GM23248 (cell line): ENCODE data around the gene APH1A. TPM values are rescaled to one million over a fixed set of nuclear protein-coding genes. Genes with fewer than 3 reads are reported as not detected.

Experiments used
- DNase-seq: peaks from one replicate; pipeline ENCODE4 v3.0.0-alpha.2; 2015
- H2AFZ ChIP-seq: fragments of 200-600 bp; sonication (generic); 2 replicates; pipeline ENCODE4 v1.6.1; 2016; ENCODE audit warnings: antibody characterized with exemption
- H3F3A ChIP-seq: fragments of 200-600 bp; sonication (generic); 2 replicates; pipeline ENCODE4 v1.6.1; 2016; ENCODE audit warnings: mild to moderate bottlenecking, antibody characterized with exemption, mixed run types; ENCODE audit not compliant: insufficient read depth
- H3K27ac ChIP-seq: fragments of 200-600 bp; sonication (generic); 2 replicates; pipeline ENCODE4 v1.5.1; 2016; ENCODE audit warnings: mild to moderate bottlenecking
- H3K27me3 ChIP-seq: fragments of 200-600 bp; sonication (generic); replicated peaks from 2 replicates; pipeline ENCODE4 v1.6.1; 2016; ENCODE audit warnings: mild to moderate bottlenecking; ENCODE audit not compliant: insufficient read depth
- H3K36me3 ChIP-seq: fragments of 200-600 bp; sonication (generic); 2 replicates; pipeline ENCODE4 v1.6.1; 2016; ENCODE audit warnings: low read depth, mild to moderate bottlenecking
- H3K4me1 ChIP-seq: fragments of 200-600 bp; sonication (generic); 2 replicates; pipeline ENCODE4 v1.6.1; 2016; ENCODE audit warnings: mild to moderate bottlenecking; ENCODE audit not compliant: insufficient read depth
- H3K4me2 ChIP-seq: fragments of 200-600 bp; sonication (generic); one replicate; pipeline ENCODE4 v1.6.1; 2016; ENCODE audit warnings: mild to moderate bottlenecking; ENCODE audit not compliant: unreplicated experiment
- H3K4me3 ChIP-seq: fragments of 200-600 bp; sonication (generic); 2 replicates; pipeline ENCODE4 v1.5.1; 2016; ENCODE audit warnings: mild to moderate bottlenecking
- H3K79me2 ChIP-seq: fragments of 200-600 bp; sonication (generic); 2 replicates; pipeline ENCODE4 v1.6.1; 2016; ENCODE audit warnings: mild to moderate bottlenecking; ENCODE audit not compliant: insufficient read depth
- H3K9ac ChIP-seq: fragments of 200-600 bp; sonication (generic); 2 replicates; pipeline ENCODE4 v1.6.1; 2016; ENCODE audit warnings: mild to moderate bottlenecking
- H3K9me2 ChIP-seq: fragments of 200-600 bp; sonication (generic); 2 replicates; pipeline ENCODE4 v1.6.1; 2016; ENCODE audit warnings: mixed run types, mild to moderate bottlenecking, moderate library complexity; ENCODE audit not compliant: insufficient read depth
- H3K9me3 ChIP-seq: fragments of 200-600 bp; sonication (generic); one replicate; pipeline ENCODE4 v1.6.1; 2017; ENCODE audit warnings: low read depth
- H4K20me1 ChIP-seq: fragments of 200-600 bp; sonication (generic); 2 replicates; pipeline ENCODE4 v1.6.0; 2016; ENCODE audit not compliant: insufficient read depth
- EZH2 ChIP-seq: fragments of 200-600 bp; sonication (generic); IDR thresholded peaks from 2 replicates; pipeline ENCODE4 v1.6.1; 2018; ENCODE audit warnings: antibody characterized with exemption, mild to moderate bottlenecking; ENCODE audit not compliant: insufficient read depth, poor library complexity, severe bottlenecking
- EZH2phosphoT487 ChIP-seq: fragments of 200-600 bp; sonication (generic); IDR thresholded peaks from 2 replicates; pipeline ENCODE4 v1.6.1; 2018; ENCODE audit warnings: antibody characterized with exemption, moderate library complexity, mild to moderate bottlenecking, low read depth; ENCODE audit not compliant: insufficient read depth
- WGBS, 2 experiments: methylation state at CpG; one replicate each; pipeline ENCODE4 v1.1.6; 2015 to 2017; ENCODE audit warnings: low lambda C conversion rate in 2 of 2, low coverage in 1 of 2; ENCODE audit errors: missing lambda C conversion rate in 2 of 2; 5-methylcytosine and 5-hydroxymethylcytosine counted together
- in situ Hi-C: fragments of 300-500 bp; cut with MboI; formaldehyde crosslinking; loops from 2 replicates; pipeline ENCODE4 v1.15.0; 2020
- polyA plus RNA-seq: library from polyadenylated mRNA; unstranded; fragments of >200 nt; fragmentation: Nextera tagmentation; extraction: Ambion mirVana; gene quantifications from 2 replicates; pipeline ENCODE4 v1.2.1, GENCODE V29; 2016
- total RNA-seq: library from RNA; depleted of rRNA; stranded (reverse); fragments of >200 nt; shearing (Covaris generic); gene quantifications from 2 replicates; pipeline ENCODE4 v1.2.3, GENCODE V29; 2014

The APH1A gene
- total and polyA plus RNA-seq, 2 experiments from 2014 or later = 32.4 to 104 TPM

DNA sequence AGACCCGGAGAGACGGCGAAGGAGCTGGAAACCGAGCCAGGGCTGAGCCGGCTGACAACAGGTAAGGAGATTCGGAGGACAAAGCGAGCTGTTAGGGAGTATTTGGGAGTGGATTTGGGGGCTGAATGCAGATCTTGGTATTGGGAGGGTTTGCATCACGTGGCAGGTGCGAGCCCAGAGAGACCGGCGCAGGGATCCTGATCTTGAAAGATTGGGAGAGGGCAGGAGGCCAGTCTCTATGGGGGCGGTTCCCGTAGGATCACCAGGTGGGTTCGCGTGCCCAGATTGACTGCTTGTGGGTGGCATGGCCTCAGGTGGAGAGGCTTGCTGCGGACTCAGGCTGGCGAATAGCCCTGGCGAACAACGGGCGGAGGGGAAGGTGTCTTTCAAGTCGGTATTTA lies 13.7 kb upstream of the APH1A start:
- Histone ChIP-seq H2AFZ (peak overlapping the region; percentile 93), H3K27ac (peak overlapping the region; percentile 29), H3K9me2 (no peaks in the 10 kb centered on the region), H3K4me2 (peak overlapping the region; percentile 94), H4K20me1 (no peaks in the 10 kb centered on the region), H3F3A (0 out of 2 replicates have a peak, but pooled peaks cover 10% of the 10 kb centered on the region), H3K9ac (peak overlapping the region; percentile 82), H3K9me3 (no peaks in the 10 kb centered on the region), H3K4me1 (0 out of 2 replicates have a peak, but pooled peaks cover 7% of the 10 kb centered on the region), H3K27me3 (no peaks in the 10 kb centered on the region), H3K36me3 (no peaks in the 10 kb centered on the region), H3K4me3 (peak overlapping the region; percentile 78), H3K79me2 (no peaks in the 10 kb centered on the region)
- TF ChIP-seq EZH2phosphoT487 (no peak), EZH2 (no peak)
- in situ Hi-C loops = no loop called here
- 5 to 6% methylated on average over 19 to 21 of the region's 21 CpGs for WGBS, 2 experiments
- DNase-seq = no peak

DNA sequence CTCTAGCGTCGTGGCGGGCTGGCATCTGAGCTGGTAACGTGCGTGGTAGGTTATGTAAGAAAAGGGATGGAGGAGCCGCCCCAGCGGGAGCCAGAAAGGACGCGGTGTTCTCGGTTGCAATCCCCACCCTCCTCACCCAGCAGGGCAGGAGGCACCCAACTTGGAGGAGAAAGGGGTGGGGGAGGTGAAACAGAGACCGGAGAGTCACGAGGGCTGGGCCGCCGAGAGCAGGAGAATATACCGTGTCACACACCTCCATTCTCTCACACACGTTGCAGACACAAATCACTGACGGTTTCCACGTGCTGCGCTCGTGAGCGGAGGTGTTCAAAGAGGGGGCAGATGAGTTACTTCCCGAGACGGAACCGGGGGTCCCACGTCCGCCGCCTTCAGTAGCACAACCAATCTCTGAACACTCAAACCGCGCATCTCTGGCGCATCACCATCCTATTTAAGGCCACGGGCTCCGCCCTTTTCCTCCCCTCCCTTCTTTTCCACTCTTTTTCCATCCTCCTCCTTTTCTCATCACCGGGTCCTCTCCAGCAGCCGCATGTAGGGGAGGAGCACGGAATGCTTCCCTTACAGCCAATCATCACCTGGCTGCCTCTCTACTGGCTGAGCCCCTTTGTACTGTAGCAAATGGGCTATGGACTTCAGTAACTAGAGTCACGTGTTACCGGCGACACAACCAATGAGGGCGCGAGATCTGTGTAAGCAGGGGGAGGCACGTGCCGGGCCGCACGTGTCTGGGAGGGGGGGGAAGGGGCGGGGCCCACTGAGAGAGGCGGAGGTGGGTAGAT lies 13.1 kb upstream of the APH1A start, which contains the start of gene CIART:
Gene CIART, plus strand, starts transcription at position 797 of the 800 bp plus-strand sequence. CDS start 714 bp downstream, outside the sequence.
- Histone ChIP-seq H4K20me1 (no peaks in the 10 kb centered on the region), H3K79me2 (no peaks in the 10 kb centered on the region), H3K4me2 (peak within 1 kb of the TSS; percentile 94), H3K9me2 (no peaks in the 10 kb centered on the region), H3K4me3 (peak within 1 kb of the TSS; percentile 78), H3K9ac (peak within 1 kb of the TSS; percentile 90), H3K27me3 (no peaks in the 10 kb centered on the region), H3K27ac (peak within 1 kb of the TSS; percentile 89), H3K4me1 (0 out of 2 replicates have a peak, but pooled peaks cover 7% of the 10 kb centered on the region), H3K36me3 (no peaks in the 10 kb centered on the region), H2AFZ (peak within 1 kb of the TSS; percentile 93), H3F3A (0 out of 2 replicates have a peak, but pooled peaks cover 10% of the 10 kb centered on the region), H3K9me3 (no peaks in the 10 kb centered on the region)
- WGBS, 2 experiments = 1% methylated on average over 36 to 46 of the region's 46 CpGs
- TF ChIP-seq EZH2 = no peak
- TF ChIP-seq EZH2phosphoT487 = no peak
- peak; percentile 99 for DNase-seq
- in situ Hi-C loops = no loop called here

DNA sequence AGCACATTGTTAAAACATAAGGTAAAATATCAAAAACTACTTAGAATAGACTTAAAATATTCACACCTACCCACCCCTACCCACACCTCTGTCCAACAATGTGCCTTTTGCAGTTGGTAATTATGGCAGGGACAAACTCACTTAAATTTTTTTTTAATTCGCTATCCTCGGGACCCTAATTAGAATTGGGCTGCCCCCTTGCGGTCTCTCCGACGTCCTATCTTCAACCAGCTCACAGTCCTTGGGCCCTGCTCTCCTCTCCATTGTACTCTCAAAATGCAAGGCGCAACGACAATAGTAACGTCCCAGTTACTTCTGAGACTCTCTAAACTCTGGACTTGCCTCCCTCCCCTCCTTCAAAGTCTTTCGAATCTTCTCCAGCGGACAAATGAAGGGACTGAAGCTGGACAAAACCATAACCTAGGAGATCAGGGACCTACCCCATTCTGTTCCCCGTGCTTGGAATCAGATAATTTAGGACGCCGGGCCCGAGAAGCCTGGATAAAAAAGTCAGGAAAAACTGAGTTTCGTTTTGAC lies 12.5 kb upstream of the APH1A start:
- peak overlapping the region; percentile 89 for H3K27ac ChIP-seq
- peak overlapping the region; percentile 78 for H3K4me3 ChIP-seq
- H3K9me3 ChIP-seq = no peaks in the 10 kb centered on the region
- H3K27me3 ChIP-seq = no peaks in the 10 kb centered on the region
- H3K79me2 ChIP-seq = no peaks in the 10 kb centered on the region
- in situ Hi-C loops = no loop called here
- H3K9ac ChIP-seq = peak overlapping the region; percentile 90
- no peaks in the 10 kb centered on the region for H4K20me1 ChIP-seq
- H3F3A ChIP-seq = 0 out of 2 replicates have a peak, but pooled peaks cover 10% of the 10 kb centered on the region
- no peak for TF ChIP-seq EZH2phosphoT487
- no peak for TF ChIP-seq EZH2
- H3K4me2 ChIP-seq = peak overlapping the region; percentile 83
- H3K9me2 ChIP-seq = no peaks in the 10 kb centered on the region
- H2AFZ ChIP-seq = peak overlapping the region; percentile 89
- 1% methylated on average over 15 of the region's 15 CpGs for WGBS, 2 experiments
- peak; percentile 87 for DNase-seq
- H3K36me3 ChIP-seq = no peaks in the 10 kb centered on the region
- 0 out of 2 replicates have a peak, but pooled peaks cover 7% of the 10 kb centered on the region for H3K4me1 ChIP-seq

DNA sequence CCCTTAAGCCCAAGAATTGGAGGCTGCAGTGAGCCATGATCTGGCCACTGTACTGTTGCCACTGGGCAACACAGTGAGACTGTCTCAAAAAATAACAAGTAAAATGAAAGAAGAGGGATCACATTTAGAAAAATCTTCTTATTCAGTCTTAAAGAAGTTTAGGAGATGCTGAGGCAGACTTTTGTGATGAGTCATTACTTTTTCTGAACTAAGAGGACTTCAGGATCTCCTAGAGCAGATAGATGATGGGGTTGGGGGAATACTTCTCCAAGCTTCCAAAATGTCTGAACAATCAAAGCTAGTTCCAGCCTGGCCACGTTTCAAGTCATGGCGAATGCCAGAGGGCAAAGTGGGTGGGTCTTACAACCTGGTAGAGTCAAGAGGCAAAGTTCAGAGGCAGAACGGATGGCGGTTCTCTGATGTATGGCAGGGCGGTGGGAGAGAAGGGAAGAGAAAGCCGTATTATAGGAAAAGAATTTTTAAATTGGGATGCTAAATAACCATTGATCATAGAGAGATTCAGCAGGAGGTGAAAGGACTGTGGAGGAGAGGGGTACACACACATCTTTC lies 11.4 kb upstream of the APH1A start:
- Histone ChIP-seq H4K20me1 (no peaks in the 10 kb centered on the region), H3K36me3 (no peaks in the 10 kb centered on the region), H3K9me2 (no peaks in the 10 kb centered on the region), H3F3A (0 out of 2 replicates have a peak, but pooled peaks cover 10% of the 10 kb centered on the region), H3K27me3 (no peaks in the 10 kb centered on the region), H3K79me2 (no peaks in the 10 kb centered on the region), H3K9ac (0 out of 2 replicates have a peak overlapping the region, but pooled peaks have one; percentile 90), H3K4me2 (no peak overlapping the region), H3K4me1 (0 out of 2 replicates have a peak, but pooled peaks cover 7% of the 10 kb centered on the region), H3K27ac (no peak overlapping the region), H3K9me3 (no peaks in the 10 kb centered on the region), H3K4me3 (no peak overlapping the region), H2AFZ (no peak overlapping the region; the same call in 1 of the 2 replicates)
- no peak for DNase-seq
- 71 to 75% methylated on average over 6 of the region's 6 CpGs for WGBS, 2 experiments
- TF ChIP-seq EZH2 (no peak), EZH2phosphoT487 (no peak)
- in situ Hi-C loops = no loop called here
